ENCODE results near the gene APOE.
"Not testable (repeated sequence)": the region's sequence is repeated elsewhere in the genome, so short reads cannot be mapped to it uniquely, and the experiment has no call there.

Gene APOE

DNA sequence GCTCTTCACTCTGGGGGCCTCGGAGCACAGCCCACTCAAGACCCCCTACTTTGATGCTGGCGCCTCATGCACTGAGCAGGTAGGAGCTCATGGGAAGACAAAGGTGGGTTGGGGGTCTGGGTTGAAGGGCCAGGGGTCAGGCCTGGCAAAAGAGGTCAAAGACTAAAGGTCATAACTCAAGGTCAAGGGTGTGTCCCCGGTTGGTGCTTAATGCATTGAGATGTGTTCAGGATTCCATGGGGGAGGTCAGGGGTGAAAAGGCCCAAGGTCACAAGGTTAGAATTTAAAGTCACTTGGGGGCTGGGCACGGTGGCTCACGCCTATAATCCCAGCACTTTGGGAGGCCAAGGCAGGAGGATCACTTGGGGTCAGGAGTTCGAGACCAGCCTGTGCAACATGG lies 19.5 kb upstream of the APOE start:
- Histone ChIP-seq H3K27me3 (ENCODE audit: control insufficient read depth, insufficient read depth, low read length) (no peaks in the 10 kb centered on the region), H3K4me3 (ENCODE audit: low read depth, low read length) (no peak overlapping the region), H3K27ac (ENCODE audit: low read depth, low read length) (no peak overlapping the region), H3K36me3 (ENCODE audit: control insufficient read depth, insufficient read depth, low read length) (peaks cover 36% of the 10 kb centered on the region), H3K9me3 (ENCODE audit: control insufficient read depth, insufficient read depth, low read length) (no peaks in the 10 kb centered on the region), H3K9ac (ENCODE audit: low read depth, low read length) (no peak overlapping the region), H3K4me1 (ENCODE audit: control insufficient read depth, insufficient read depth, low read length) (no peaks in the 10 kb centered on the region)

DNA sequence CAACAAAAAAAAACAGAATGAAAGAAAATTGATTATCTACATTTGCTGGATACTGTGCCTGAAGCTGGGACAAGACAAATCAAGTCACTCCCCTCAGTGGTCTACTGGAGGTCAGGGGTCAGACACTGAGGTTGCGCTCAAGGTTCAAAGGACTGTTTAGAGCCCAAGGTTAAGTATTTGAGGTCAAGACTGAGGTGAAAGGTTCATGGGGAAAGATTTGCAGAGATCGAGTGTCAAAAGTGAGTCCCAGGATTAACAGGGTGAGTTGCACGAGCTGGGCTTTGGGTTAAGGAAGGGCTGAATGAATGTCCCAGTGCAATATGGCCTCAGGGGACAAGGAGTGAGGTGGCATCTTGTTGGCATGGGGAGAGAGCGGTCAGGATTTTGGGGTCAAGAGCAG lies 17.9 kb upstream of the APOE start:
- no peak overlapping the region for H3K9ac ChIP-seq (ENCODE audit: low read depth, low read length)
- no peaks in the 10 kb centered on the region for H3K9me3 ChIP-seq (ENCODE audit: control insufficient read depth, insufficient read depth, low read length)
- H3K4me1 ChIP-seq (ENCODE audit: control insufficient read depth, insufficient read depth, low read length): 0 out of 2 replicates have a peak, but pooled peaks cover 4% of the 10 kb centered on the region
- H3K36me3 ChIP-seq (ENCODE audit: control insufficient read depth, insufficient read depth, low read length): peaks cover 43% of the 10 kb centered on the region
- no peak overlapping the region for H3K27ac ChIP-seq (ENCODE audit: low read depth, low read length)
- no peak overlapping the region for H3K4me3 ChIP-seq (ENCODE audit: low read depth, low read length)
- H3K27me3 ChIP-seq (ENCODE audit: control insufficient read depth, insufficient read depth, low read length): no peaks in the 10 kb centered on the region

DNA sequence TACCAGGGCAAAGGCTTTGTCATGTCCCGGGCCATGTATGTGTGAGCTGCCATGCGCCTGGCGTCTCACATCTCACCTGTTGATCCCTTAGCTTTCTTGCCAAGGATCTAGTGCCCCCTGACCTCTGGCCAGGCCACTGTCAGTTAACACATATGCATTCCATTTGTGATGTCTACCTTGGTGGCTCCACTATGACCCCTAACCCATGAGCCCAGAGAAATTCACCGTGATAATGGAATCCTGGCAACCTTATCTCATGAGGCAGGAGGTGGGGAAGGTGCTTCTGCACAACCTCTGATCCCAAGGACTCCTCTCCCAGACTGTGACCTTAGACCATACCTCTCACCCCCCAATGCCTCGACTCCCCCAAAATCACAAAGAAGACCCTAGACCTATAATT lies 17.3 kb upstream of the APOE start:
- not testable (repeated sequence) for H3K4me1 ChIP-seq (ENCODE audit: control insufficient read depth, insufficient read depth, low read length); H3K27ac ChIP-seq (ENCODE audit: low read depth, low read length); H3K9me3 ChIP-seq (ENCODE audit: control insufficient read depth, insufficient read depth, low read length); H3K9ac ChIP-seq (ENCODE audit: low read depth, low read length); H3K27me3 ChIP-seq (ENCODE audit: control insufficient read depth, insufficient read depth, low read length); H3K4me3 ChIP-seq (ENCODE audit: low read depth, low read length)
- peaks cover 50% of the 10 kb centered on the region for H3K36me3 ChIP-seq (ENCODE audit: control insufficient read depth, insufficient read depth, low read length)

DNA sequence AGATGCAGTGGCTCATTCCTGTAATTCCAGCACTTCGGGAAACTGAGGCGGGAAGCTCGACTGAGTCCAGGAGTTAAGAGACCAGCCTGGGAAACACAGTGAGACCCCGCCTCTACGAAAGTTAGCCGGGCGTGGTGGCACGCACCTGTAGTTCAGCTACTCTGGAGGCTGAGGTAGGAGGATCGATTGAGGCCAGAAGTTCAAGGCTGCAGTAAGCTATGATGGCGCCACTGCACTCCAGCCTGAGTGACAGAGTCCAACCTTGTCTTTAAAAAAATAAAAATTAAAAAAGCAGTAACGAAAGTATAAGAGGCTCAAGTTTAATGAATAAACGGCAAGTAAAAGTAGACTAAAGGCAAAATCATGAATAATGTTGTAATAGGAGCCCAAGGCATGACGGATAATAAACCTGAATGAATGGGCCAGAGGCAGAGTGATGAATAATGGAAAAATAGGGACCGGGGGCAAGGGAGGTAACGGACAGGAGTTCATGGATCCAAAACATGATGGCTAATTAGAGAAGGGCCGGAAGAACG lies 15.7 kb upstream of the APOE start:
- Histone ChIP-seq H3K27ac (ENCODE audit: low read depth, low read length) (peak overlapping the region; percentile 87), H3K36me3 (ENCODE audit: control insufficient read depth, insufficient read depth, low read length) (peaks cover 57% of the 10 kb centered on the region), H3K4me3 (ENCODE audit: low read depth, low read length) (peak overlapping the region; percentile 59), H3K9me3 (ENCODE audit: control insufficient read depth, insufficient read depth, low read length) (no peaks in the 10 kb centered on the region), H3K9ac (ENCODE audit: low read depth, low read length) (peak overlapping the region; percentile 52), H3K4me1 (ENCODE audit: control insufficient read depth, insufficient read depth, low read length) (0 out of 2 replicates have a peak, but pooled peaks cover 4% of the 10 kb centered on the region), H3K27me3 (ENCODE audit: control insufficient read depth, insufficient read depth, low read length) (no peaks in the 10 kb centered on the region)

DNA sequence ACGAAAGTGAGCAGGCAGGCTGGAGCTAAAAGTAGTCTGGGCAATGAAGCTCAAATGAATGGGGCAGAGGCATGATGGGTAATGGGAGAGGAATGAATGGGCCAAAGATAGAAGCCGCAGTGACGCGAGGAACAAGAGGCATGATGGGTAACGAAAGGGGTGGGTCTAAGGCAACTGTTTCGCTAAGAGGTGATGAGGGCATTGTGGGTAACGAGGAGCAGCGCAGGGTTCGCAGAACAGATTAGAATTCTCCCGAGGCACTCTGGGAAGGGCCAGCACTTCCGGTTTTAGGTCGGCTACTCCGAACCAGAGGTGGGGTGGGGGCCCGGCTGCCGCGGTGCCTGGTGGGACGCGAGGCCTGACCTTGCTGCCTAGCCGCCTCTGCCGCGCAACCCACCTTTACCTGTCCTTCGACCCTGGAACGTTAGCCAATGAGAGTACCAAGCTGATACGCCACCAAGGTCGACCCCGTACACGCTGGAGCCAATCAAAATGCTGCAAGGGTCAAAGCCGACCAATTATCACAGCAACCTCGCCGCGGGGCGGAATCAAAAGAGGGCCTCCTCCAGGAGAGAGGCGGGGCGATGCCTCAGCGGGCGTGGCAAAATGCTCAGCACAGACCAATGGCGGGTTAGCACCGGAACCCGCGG lies 15.1 kb upstream of the APOE start:
- H3K36me3 ChIP-seq (ENCODE audit: control insufficient read depth, insufficient read depth, low read length): peaks cover 62% of the 10 kb centered on the region
- 0 out of 2 replicates have a peak, but pooled peaks cover 4% of the 10 kb centered on the region for H3K4me1 ChIP-seq (ENCODE audit: control insufficient read depth, insufficient read depth, low read length)
- peak overlapping the region; percentile 87 for H3K27ac ChIP-seq (ENCODE audit: low read depth, low read length)
- no peaks in the 10 kb centered on the region for H3K9me3 ChIP-seq (ENCODE audit: control insufficient read depth, insufficient read depth, low read length)
- H3K9ac ChIP-seq (ENCODE audit: low read depth, low read length): peak overlapping the region; percentile 53
- peak overlapping the region; percentile 59 for H3K4me3 ChIP-seq (ENCODE audit: low read depth, low read length)
- no peaks in the 10 kb centered on the region for H3K27me3 ChIP-seq (ENCODE audit: control insufficient read depth, insufficient read depth, low read length)

DNA sequence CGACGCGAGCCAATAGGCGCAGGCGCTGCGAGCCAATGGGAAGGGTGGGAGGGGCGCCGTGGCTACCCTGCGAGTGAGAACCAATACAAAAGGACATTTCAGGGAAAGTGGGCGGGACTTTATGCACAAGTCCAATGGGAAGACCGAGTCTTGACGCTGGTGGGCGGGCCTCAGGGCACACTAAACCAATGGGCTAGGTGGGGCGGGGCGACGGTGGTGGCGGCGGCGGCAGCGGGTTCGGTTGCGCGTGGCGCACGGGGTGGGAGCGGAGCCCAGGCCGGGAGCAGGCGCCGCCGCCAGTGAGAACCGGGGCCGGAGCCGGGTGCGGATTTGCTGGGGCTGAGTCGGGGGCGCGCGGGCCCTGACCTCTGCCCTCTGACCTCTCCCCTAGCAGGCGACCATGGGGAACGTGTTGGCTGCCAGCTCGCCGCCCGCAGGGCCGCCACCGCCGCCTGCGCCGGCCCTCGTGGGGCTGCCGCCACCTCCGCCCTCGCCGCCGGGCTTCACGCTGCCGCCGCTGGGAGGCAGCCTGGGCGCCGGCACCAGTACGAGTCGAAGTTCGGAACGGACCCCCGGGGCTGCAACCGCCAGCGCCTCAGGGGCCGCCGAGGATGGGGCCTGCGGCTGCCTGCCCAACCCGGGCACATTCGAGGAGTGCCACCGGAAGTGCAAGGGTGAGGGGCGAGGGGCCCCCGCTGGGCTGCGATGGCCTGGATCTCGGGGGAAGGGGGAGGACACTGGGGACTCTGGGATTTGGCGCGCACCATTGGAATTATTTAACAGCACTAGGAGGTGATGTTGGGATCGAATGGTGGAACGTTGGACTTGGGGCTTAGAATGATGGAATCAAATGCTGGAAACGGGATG lies 14.3 kb upstream of the APOE start, which contains the start of gene TOMM40:
Gene TOMM40, plus strand, starts transcription at position 239 of the 867 bp plus-strand sequence. Its CDS starts 162 bp downstream, at position 401.
- H3K4me3 ChIP-seq (ENCODE audit: low read depth, low read length): peak within 1 kb of the TSS; percentile 91
- H3K27ac ChIP-seq (ENCODE audit: low read depth, low read length): peak within 1 kb of the TSS; percentile 93
- peaks cover 62% of the 10 kb centered on the region for H3K36me3 ChIP-seq (ENCODE audit: control insufficient read depth, insufficient read depth, low read length)
- 0 out of 2 replicates have a peak, but pooled peaks cover 4% of the 10 kb centered on the region for H3K4me1 ChIP-seq (ENCODE audit: control insufficient read depth, insufficient read depth, low read length)
- no peaks in the 10 kb centered on the region for H3K27me3 ChIP-seq (ENCODE audit: control insufficient read depth, insufficient read depth, low read length)
- peak within 1 kb of the TSS; percentile 94 for H3K9ac ChIP-seq (ENCODE audit: low read depth, low read length)
- H3K9me3 ChIP-seq (ENCODE audit: control insufficient read depth, insufficient read depth, low read length): no peaks in the 10 kb centered on the region

DNA sequence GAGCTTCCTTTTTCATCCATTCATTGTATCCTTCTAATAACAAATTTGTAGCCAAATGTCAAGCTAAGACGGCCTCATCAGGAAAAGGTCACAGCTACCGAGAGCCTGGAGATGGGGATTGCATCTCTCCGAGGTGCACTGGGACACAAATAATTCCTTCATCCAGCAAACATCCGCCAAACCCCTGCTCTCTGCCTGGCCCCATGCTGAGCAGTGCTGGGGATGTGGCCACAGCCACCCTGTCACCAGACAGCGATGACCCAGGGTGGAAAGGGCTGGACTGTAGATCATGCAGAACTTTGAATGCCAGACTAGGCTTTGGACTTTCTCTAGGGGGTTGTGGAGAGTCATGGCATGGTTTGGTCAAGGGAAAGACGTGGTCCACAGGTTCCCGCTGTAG lies 12.7 kb upstream of the APOE start:
- Histone ChIP-seq H3K27me3 (ENCODE audit: control insufficient read depth, insufficient read depth, low read length) (no peaks in the 10 kb centered on the region), H3K4me3 (ENCODE audit: low read depth, low read length) (peak overlapping the region; percentile 91; the same call in 1 of the 2 replicates), H3K4me1 (ENCODE audit: control insufficient read depth, insufficient read depth, low read length) (0 out of 2 replicates have a peak, but pooled peaks cover 4% of the 10 kb centered on the region), H3K27ac (ENCODE audit: low read depth, low read length) (no peak overlapping the region), H3K36me3 (ENCODE audit: control insufficient read depth, insufficient read depth, low read length) (peaks cover 65% of the 10 kb centered on the region), H3K9ac (ENCODE audit: low read depth, low read length) (0 out of 2 replicates have a peak overlapping the region, but pooled peaks have one; percentile 4), H3K9me3 (ENCODE audit: control insufficient read depth, insufficient read depth, low read length) (no peaks in the 10 kb centered on the region)

DNA sequence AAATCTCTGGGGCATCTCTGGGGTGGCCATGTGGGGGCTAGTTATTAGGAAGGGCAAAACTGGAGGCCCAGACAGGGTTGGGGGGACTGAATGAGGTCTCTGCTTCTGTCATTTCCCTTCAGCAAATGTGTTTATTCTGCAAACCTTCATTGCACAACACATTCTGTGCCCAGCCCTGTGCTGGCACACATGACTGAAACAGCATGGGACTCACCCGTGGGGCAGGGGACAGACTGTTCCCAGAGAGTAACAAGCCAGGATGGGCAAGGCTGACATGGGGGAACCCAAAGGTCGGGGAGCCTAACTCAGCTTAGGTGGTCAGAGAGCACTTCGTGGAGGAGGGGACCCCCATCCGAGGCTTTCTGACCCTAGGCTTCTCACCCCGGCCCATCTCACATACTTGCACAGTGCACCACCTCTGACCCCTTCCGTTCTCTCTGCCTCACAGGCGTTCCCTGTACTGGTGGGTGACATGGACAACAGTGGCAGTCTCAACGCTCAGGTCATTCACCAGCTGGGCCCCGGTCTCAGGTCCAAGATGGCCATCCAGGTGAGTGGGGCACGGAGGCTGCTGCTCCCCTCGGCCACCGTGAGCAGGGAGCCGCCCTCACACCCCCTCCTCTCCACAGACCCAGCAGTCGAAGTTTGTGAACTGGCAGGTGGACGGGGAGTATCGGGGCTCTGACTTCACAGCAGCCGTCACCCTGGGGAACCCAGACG lies 12.1 kb upstream of the APOE start:
- Histone ChIP-seq H3K4me1 (ENCODE audit: control insufficient read depth, insufficient read depth, low read length) (0 out of 2 replicates have a peak, but pooled peaks cover 4% of the 10 kb centered on the region), H3K4me3 (ENCODE audit: low read depth, low read length) (no peak overlapping the region), H3K36me3 (ENCODE audit: control insufficient read depth, insufficient read depth, low read length) (peaks cover 65% of the 10 kb centered on the region), H3K27ac (ENCODE audit: low read depth, low read length) (no peak overlapping the region), H3K9me3 (ENCODE audit: control insufficient read depth, insufficient read depth, low read length) (no peaks in the 10 kb centered on the region), H3K27me3 (ENCODE audit: control insufficient read depth, insufficient read depth, low read length) (no peaks in the 10 kb centered on the region), H3K9ac (ENCODE audit: low read depth, low read length) (no peak overlapping the region)

DNA sequence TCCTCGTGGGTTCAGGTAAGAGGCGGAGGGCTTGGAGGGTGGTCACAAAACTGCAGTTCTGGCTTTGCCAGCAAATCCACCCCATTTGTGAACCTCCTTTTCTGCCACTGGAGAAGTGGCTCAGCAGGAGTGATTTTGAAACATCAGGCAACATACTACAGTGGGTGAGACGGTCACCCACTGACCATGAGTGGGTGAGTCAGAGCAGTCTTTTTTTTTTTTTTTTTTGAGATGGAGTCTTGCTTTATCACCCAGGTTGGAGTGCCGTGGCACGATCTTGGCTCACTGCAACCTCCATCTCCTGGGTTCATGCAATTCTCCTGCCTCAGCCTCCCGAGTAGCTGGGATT lies 11.6 kb upstream of the APOE start:
- Histone ChIP-seq H3K9me3 (ENCODE audit: control insufficient read depth, insufficient read depth, low read length) (no peaks in the 10 kb centered on the region), H3K27ac (ENCODE audit: low read depth, low read length) (no peak overlapping the region), H3K4me3 (ENCODE audit: low read depth, low read length) (no peak overlapping the region), H3K9ac (ENCODE audit: low read depth, low read length) (no peak overlapping the region), H3K36me3 (ENCODE audit: control insufficient read depth, insufficient read depth, low read length) (peaks cover 65% of the 10 kb centered on the region), H3K4me1 (ENCODE audit: control insufficient read depth, insufficient read depth, low read length) (0 out of 2 replicates have a peak, but pooled peaks cover 4% of the 10 kb centered on the region), H3K27me3 (ENCODE audit: control insufficient read depth, insufficient read depth, low read length) (no peaks in the 10 kb centered on the region)

DNA sequence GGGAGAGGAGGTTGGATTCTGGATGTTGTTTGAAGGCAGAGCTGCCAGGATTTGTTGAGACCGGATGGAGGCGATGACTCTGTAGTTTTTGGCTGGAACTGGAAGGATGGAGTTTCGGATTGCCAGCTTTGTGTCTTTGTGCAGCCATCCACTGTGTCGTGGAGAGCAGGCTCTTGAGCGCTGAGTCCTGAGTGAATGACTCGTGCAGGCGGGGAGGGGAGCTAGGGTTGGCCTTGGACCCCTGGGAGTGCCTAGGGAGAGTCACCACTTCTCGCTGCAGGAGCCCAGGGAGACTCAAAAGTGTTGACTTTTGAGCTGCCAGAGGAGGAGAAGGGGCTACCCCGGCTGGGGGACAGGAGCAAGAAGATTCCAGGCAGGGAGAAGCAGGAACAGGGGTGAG lies 10.7 kb upstream of the APOE start:
- H3K9ac ChIP-seq (ENCODE audit: low read depth, low read length): no peak overlapping the region
- peaks cover 74% of the 10 kb centered on the region for H3K36me3 ChIP-seq (ENCODE audit: control insufficient read depth, insufficient read depth, low read length)
- H3K9me3 ChIP-seq (ENCODE audit: control insufficient read depth, insufficient read depth, low read length): no peaks in the 10 kb centered on the region
- H3K4me1 ChIP-seq (ENCODE audit: control insufficient read depth, insufficient read depth, low read length): 0 out of 2 replicates have a peak, but pooled peaks cover 4% of the 10 kb centered on the region
- no peak overlapping the region for H3K27ac ChIP-seq (ENCODE audit: low read depth, low read length)
- no peak overlapping the region for H3K4me3 ChIP-seq (ENCODE audit: low read depth, low read length)
- no peaks in the 10 kb centered on the region for H3K27me3 ChIP-seq (ENCODE audit: control insufficient read depth, insufficient read depth, low read length)
